ENCODE measurements around the gene NFIC.
"Not testable (repeated sequence)": the region's sequence is repeated elsewhere in the genome, so short reads cannot be mapped to it uniquely, and the experiment has no call there.

NFIC gene

GRCh38 chr19:3431760-3432397 lies 65.5 kb downstream of the NFIC start:
- DNase-seq = no peak

- DNase-seq = no peak
Measured at GRCh38 chr19:3433313-3433712, 66.9 kb downstream of the NFIC start.

DNA sequence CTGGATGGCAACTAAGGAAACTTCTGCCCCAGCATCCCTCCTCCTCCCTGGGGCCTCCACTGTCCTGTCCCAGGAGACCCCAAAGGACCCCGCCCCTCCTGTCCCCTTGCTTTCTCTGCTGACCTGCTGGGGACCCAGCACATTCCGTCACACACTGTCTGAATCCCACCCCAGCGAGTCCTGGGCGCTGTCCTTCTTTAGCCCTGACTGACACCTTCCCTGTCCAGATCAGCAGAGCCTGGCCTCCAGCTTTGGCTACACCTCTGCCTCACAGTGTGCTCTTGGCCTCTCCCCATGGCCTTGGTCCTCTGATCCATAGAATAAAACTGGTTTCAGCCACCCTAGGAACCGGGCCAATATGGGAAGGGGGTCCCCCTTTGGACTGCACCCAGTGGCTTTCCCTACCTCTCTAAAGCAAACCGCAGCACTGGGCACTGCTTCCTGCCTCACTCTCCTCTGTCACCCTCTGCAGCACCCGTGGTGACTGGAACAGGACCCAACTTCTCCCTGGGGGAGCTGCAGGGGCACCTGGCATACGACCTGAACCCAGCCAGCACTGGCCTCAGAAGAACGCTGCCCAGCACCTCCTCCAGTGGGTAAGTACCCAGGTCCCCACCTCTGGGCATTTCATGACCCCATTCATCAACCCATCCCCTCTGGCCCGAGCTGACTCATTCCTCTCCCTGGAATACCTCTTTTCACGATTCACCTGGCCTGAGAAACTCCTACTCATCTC lies 67.6 kb downstream of the NFIC start:
- DNase-seq = no peak

DNA sequence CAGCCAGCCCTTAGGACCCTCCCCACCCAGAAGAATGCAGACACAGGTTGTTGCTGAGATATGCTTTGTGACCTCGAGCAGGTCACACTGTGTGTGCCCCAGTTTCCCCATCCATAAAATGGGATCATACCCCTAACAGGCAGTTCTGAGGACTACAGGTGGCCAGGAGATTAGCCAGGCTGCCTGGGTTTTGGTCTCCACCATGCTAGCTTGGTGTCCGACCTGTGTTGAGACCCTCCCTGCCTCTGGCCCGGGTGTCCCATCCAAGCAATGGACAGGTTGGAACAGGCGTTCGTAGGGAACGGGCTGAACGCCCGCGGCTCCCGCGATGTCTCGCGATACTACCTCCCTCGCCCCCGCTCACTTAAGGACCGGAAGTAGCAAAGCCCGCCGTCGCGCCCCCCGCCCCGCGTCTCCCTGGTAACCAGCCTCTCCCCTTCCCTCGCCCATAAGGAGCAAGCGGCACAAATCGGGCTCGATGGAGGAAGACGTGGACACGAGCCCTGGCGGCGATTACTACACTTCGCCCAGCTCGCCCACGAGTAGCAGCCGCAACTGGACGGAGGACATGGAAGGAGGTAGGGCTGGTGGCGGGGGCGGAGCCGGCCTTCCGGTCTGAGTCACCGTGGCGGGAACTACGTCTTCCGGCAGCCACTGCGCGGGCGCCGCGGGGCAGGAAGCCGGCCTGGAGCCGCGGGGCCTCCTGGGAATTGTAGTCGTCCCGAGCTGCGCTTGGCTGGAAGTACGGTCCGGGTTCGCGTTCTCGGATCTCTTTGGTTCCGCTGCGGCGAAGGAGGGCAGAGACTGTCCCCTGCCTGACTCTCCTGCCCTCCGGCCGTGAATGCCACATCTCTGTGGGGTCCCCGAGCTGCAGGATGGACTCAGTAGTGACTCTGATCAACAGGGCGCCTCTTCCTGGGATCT lies 68.5 kb downstream of the NFIC start:
- peak; percentile 93 for DNase-seq

DNA sequence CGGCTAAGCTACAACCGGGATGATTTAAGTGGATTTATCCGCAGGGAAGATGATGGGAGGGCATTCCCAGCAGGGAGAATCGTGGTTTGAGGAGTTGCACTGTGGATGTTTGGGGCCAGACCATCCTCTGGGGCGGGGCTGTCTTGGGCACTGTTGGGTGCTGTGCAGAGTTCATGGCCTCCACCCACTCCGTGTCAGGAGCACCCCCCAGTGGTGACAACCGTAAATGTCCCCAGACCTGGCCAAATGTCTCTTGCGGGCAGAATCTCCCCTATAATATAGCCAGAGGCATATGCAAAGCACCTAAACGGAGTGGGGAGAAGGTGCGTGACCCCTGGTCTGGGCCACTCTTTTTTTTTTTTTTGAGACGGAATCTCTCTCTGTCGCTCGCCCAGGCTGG lies 73.7 kb downstream of the NFIC start:
- DNase-seq = no peak

GRCh38 chr19:3441089-3441985 lies 75.0 kb downstream of the NFIC start:
- DNase-seq = no peak

- no peak for DNase-seq
Measured at GRCh38 chr19:3441986-3442329, 75.6 kb downstream of the NFIC start.

- DNase-seq = no peak
Measured at GRCh38 chr19:3442487-3443071, 76.2 kb downstream of the NFIC start.

GRCh38 chr19:3443840-3444694 lies 77.7 kb downstream of the NFIC start:
- no peak for DNase-seq

DNA sequence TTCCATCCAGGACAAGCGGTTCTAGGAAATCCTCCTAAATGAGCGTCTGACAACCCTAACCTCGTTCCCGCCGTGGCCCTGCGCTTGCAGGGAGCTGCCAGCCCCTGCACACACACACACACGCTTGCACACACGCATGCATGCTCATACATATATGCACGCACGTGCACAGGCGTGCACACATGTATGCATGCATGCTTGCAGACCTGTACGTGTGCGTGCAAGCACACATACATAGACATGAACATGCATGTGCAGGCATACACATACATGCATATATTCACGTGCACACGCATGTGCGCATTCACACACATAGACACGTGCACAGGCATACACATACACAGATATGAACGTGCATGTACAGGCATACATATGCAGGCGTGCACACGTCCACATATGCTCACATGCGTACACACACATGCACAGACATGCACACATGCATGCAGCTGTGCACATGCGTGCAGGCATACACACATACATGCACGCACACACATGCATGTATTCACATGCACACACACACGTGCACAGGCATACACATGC lies 78.4 kb downstream of the NFIC start:
- no peak for DNase-seq

GRCh38 chr19:3446657-3447056 lies 80.3 kb downstream of the NFIC start:
- DNase-seq = not testable (repeated sequence)

DNA sequence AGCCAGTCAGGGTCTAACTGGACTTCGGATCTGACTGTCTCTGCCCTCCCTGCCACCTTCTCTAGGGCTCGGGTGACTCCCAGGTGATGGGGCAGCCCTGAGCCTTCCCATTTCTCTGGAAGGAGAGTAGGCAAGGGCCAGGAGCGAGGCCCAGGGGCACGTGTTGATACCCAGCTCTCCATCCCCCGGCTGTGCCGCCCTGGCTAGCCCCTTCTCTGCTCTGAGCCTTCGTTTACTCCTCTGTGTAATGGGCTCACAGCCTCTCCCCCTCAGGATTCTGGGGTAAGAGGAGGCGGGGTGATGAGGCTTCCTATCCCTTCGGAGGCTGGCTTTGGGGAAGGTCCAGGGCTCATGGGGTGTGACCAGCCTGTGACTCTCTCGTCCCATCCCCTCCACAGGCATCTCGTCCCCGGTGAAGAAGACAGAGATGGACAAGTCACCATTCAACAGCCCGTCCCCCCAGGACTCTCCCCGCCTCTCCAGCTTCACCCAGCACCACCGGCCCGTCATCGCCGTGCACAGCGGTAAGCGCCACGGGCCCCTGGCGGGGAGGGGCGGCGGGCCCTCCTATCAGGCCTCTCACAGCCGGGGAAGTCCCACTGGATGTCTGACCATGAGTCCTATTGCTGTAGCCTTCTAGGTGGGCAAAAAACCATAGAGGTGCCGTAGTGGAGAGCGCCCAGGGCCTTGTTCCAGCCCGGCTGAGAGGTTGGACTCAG lies 82.4 kb downstream of the NFIC start:
- no peak for DNase-seq

DNA sequence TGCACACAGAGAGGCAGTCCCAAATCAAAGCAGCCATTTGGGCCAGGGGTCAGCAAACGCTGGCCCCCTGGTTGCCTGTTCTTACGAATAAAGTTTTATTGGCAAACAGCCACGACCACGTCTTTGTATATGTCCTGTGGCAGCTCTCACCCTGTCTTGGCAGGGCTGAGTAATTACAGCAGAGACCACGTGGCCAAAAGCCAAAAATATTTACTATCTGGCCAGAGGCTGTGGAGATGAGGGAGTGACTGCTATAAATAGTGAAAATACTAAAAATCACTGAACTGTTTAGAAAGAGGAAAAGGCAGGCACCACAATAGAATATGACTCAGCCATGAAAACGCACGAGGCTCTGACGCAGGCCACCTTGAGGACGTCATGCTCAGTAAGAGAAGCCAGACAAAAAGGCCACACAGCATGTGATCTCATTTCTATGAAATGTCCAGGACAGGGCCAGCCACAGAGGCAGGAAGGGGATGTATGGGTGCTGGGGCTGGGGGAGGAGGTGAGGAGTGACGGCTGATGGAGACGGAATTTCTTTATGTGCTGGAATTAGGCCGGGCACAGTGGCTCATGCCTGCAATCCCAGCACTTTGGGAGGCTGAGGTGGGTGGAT lies 84.5 kb downstream of the NFIC start:
- DNase-seq = no peak

- DNase-seq = no peak
Measured at GRCh38 chr19:3451451-3451866, 85.1 kb downstream of the NFIC start.

GRCh38 chr19:3452171-3452941 lies 86.0 kb downstream of the NFIC start:
- DNase-seq = no peak

DNA sequence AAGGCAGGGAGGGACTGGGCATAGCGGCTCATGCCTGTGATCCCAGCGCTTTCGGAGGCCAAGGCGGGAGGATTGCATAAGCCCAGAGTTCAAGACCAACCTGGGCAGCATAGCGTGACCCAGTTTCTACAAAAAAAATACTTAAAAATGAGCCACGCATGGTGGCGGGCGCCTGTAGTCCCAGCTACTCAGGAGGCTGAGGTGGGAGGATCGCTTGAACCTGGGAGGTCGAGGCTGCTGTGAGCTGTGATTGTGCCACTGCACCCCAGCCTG lies 86.5 kb downstream of the NFIC start:
- DNase-seq = not testable (repeated sequence)

DNA sequence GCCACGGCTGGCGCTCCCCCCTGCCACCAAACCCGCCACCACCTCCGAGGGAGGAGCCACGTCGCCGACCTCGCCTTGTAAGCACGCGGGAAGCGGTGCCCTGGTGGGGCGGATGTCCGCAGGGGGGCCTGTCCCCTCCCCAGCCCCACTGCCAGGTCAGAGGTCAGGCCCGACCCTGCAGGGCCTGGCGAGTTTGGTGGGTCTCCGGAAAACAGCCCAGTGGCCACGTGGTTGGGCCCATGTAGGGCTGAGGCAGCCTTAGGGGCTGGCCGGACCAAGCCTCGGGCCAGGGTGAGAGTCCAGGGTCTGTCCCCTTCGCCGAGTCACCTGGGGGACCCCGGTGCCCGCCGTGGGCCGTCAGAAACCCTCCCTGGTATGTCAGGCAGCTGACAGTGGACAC lies 87.5 kb downstream of the NFIC start:
- no peak for DNase-seq

- no peak for DNase-seq
Measured at GRCh38 chr19:3454656-3455392, 88.4 kb downstream of the NFIC start.
